IMR-90 (cell line): ENCODE results near the gene SETD6.

Experiments used
- BHLHE40 ChIP-seq: fragments of 150-350 bp; IDR thresholded peaks from 2 replicates; pipeline ENCODE4 v1.6.1; 2016; ENCODE audit warnings: mild to moderate bottlenecking, low read depth, low read length
- CHD1 ChIP-seq: IDR thresholded peaks from 2 replicates; pipeline ENCODE4 v1.6.1; 2012; ENCODE audit warnings: low read depth, low read length, improper control_type of control experiment
- FOS ChIP-seq: fragments of 150-350 bp; IDR thresholded peaks from 2 replicates; pipeline ENCODE4 v1.6.1; 2016; ENCODE audit warnings: low read depth, low read length
- MAFK ChIP-seq: IDR thresholded peaks from 2 replicates; pipeline ENCODE4 v1.6.1; 2012; ENCODE audit warnings: low read depth, low read length, improper control_type of control experiment
- MXI1 ChIP-seq: IDR thresholded peaks from 2 replicates; pipeline ENCODE4 v1.6.1; 2012; ENCODE audit warnings: low read depth, mild to moderate bottlenecking, low read length, moderate library complexity, borderline replicate concordance
- POLR2A ChIP-seq: IDR thresholded peaks from 2 replicates; pipeline ENCODE4 v1.6.1; 2012; ENCODE audit warnings: mild to moderate bottlenecking, low read depth, low read length
- RAD21 ChIP-seq: IDR thresholded peaks from 2 replicates; pipeline ENCODE4 v1.6.1; 2012; ENCODE audit warnings: low read length, improper control_type of control experiment
- RFX5 ChIP-seq: IDR thresholded peaks from 2 replicates; pipeline ENCODE4 v1.8.0; 2012; ENCODE audit warnings: low read depth, mild to moderate bottlenecking, low read length, moderate library complexity
- SMC3 ChIP-seq: fragments of 150-350 bp; IDR thresholded peaks from 2 replicates; pipeline ENCODE4 v1.6.1; 2016; ENCODE audit warnings: low read depth, mild to moderate bottlenecking, antibody characterized with exemption, low read length, moderate library complexity
- TF ChIP-seq, protein P1 (sequence below): conservative IDR thresholded peaks from 2 replicates; pipeline ENCODE4 v1.5.1; 2012; ENCODE audit warnings: mild to moderate bottlenecking, low read depth, low read length, improper control_type of control experiment
- TF ChIP-seq, protein P2 (sequence below): fragments of 150-350 bp; IDR thresholded peaks from 2 replicates; pipeline ENCODE4 v1.6.1; 2016; ENCODE audit warnings: low read depth, mild to moderate bottlenecking, low read length, moderate library complexity, borderline replicate concordance

DNA sequence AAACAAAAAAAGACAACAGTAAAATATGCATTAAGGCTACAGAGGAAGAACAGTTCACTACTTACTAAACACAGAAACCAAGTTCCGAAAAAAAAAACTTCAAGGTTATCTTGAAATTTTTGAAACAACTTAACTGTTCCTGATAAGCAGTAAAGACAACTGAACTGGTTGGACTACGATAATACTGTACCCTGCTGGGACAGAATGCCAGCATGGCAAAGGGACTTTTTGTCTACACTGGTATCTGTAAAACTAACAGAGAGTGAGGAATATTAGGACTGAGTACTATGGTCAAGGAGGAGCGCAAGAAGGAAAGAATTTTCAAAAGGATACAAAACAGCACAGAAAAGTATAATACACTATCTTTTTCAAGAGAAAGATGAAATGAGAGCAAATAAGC, 19.8 kb downstream of the SETD6 start:
- TF ChIP-seq CHD1 (no peak), MXI1 (no peak), FOS (no peak), POLR2A (no peak), BHLHE40 (no peak), RAD21 (no peak), MAFK (no peak), SMC3 (no peak), RFX5 (no peak)
- TF ChIP-seq, protein P1, sequence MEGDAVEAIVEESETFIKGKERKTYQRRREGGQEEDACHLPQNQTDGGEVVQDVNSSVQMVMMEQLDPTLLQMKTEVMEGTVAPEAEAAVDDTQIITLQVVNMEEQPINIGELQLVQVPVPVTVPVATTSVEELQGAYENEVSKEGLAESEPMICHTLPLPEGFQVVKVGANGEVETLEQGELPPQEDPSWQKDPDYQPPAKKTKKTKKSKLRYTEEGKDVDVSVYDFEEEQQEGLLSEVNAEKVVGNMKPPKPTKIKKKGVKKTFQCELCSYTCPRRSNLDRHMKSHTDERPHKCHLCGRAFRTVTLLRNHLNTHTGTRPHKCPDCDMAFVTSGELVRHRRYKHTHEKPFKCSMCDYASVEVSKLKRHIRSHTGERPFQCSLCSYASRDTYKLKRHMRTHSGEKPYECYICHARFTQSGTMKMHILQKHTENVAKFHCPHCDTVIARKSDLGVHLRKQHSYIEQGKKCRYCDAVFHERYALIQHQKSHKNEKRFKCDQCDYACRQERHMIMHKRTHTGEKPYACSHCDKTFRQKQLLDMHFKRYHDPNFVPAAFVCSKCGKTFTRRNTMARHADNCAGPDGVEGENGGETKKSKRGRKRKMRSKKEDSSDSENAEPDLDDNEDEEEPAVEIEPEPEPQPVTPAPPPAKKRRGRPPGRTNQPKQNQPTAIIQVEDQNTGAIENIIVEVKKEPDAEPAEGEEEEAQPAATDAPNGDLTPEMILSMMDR = no peak
- TF ChIP-seq, protein P2, sequence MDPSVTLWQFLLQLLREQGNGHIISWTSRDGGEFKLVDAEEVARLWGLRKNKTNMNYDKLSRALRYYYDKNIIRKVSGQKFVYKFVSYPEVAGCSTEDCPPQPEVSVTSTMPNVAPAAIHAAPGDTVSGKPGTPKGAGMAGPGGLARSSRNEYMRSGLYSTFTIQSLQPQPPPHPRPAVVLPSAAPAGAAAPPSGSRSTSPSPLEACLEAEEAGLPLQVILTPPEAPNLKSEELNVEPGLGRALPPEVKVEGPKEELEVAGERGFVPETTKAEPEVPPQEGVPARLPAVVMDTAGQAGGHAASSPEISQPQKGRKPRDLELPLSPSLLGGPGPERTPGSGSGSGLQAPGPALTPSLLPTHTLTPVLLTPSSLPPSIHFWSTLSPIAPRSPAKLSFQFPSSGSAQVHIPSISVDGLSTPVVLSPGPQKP = no peak
